ENCODE results near the gene PCDHGA11.
"Not testable (repeated sequence)": the region's sequence is repeated elsewhere in the genome, so short reads cannot be mapped to it uniquely, and the experiment has no call there.

The PCDHGA11 gene

GRCh38 chr5:141432726-141433125, 11.9 kb downstream of the PCDHGA11 start:
- not testable (repeated sequence) for DNase-seq

- DNase-seq: no peak
These were observed 13.2 kb downstream of the PCDHGA11 start for GRCh38 chr5:141434006-141434405.

- no peak for DNase-seq
These were observed 16.4 kb downstream of the PCDHGA11 start for GRCh38 chr5:141437221-141437620.

GRCh38 chr5:141439411-141440141, 18.7 kb downstream of the PCDHGA11 start:
- no peak for DNase-seq

GRCh38 chr5:141440341-141440740, 19.5 kb downstream of the PCDHGA11 start:
- no peak for DNase-seq

- no peak for DNase-seq
These were observed 20.8 kb downstream of the PCDHGA11 start for GRCh38 chr5:141441571-141442170.

GRCh38 chr5:141465351-141465750, 44.5 kb downstream of the PCDHGA11 start:
- DNase-seq: no peak
